Measurements from ENCODE around the gene SYT10. TPM values are rescaled to one million over a fixed set of nuclear protein-coding genes. Genes with fewer than 3 reads are reported as not detected.

The SYT10 gene
- total RNA-seq, 2 experiments from 2014 or later = not detected

- Mint-ChIP-seq H3K9me3 (peaks cover 6% of the 10 kb centered on the region), H3K4me3 (no peak overlapping the region), H3K36me3 (ENCODE audit: low read depth) (no peaks in the 10 kb centered on the region), H3K27me3 (no peaks in the 10 kb centered on the region), H3K27ac (no peak overlapping the region), H3K4me1 (ENCODE audit: low read depth) (no peaks in the 10 kb centered on the region)
- TF ChIP-seq, protein P1, sequence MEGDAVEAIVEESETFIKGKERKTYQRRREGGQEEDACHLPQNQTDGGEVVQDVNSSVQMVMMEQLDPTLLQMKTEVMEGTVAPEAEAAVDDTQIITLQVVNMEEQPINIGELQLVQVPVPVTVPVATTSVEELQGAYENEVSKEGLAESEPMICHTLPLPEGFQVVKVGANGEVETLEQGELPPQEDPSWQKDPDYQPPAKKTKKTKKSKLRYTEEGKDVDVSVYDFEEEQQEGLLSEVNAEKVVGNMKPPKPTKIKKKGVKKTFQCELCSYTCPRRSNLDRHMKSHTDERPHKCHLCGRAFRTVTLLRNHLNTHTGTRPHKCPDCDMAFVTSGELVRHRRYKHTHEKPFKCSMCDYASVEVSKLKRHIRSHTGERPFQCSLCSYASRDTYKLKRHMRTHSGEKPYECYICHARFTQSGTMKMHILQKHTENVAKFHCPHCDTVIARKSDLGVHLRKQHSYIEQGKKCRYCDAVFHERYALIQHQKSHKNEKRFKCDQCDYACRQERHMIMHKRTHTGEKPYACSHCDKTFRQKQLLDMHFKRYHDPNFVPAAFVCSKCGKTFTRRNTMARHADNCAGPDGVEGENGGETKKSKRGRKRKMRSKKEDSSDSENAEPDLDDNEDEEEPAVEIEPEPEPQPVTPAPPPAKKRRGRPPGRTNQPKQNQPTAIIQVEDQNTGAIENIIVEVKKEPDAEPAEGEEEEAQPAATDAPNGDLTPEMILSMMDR (IDR thresholded peaks at IDR 0.05) = no peak
- no peak overlapping the region for H3K27ac ChIP-seq (ENCODE audit: low read depth in 1 of 2, low read length in 2 of 2)
- H3K36me3 ChIP-seq (ENCODE audit: insufficient read depth, low read length) = no peaks in the 10 kb centered on the region
- H3K9me3 ChIP-seq (ENCODE audit: control insufficient read depth in 1 of 2, insufficient read depth in 1 of 2, low read length in 2 of 2) = peaks cover 0 to 3% of the 10 kb centered on the region in 2 experiments
- no peaks in the 10 kb centered on the region for H3K4me1 ChIP-seq (ENCODE audit: insufficient read depth, low read length)
- no peak for DNase-seq
- ATAC-seq (ENCODE audit: poor library complexity) = no peak
- ChIA-PET POLR2A (no interaction called here), CTCF (no interaction called here)
- intact Hi-C loops (cut with DNase I, micrococcal nuclease) = no loop called here
- no peaks in the 10 kb centered on the region for H3K27me3 ChIP-seq (ENCODE audit: control insufficient read depth in 1 of 2, insufficient read depth in 2 of 2, low read length in 2 of 2)
- H3K4me3 ChIP-seq (ENCODE audit: low read length) = no peak overlapping the region
Observed at GRCh38 chr12:33484161-33484560, 44.5 kb upstream of the SYT10 start.

DNA sequence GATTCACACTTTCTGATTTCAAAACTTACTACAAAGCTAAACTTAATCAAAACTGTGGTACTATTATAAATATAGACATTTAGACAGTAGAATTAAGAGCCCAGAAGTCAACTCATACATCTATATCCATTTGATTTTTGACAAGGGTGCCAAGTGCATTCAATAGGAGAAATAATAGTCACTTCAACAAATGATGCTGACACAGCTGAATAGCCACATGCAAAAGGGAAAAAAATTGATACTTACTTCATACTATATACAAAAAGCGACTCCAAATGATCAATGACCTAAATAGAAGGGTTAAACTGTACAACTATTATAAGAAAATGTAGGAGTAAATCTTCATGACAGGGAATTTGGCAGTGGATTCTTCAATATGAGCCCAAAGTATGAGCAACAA is 40.7 kb upstream of the SYT10 start:
- H3K36me3 Mint-ChIP-seq (ENCODE audit: low read depth) = no peaks in the 10 kb centered on the region
- Histone ChIP-seq H3K27ac (ENCODE audit: low read depth in 1 of 2, low read length in 2 of 2) (no peak overlapping the region), H3K9me3 (ENCODE audit: control insufficient read depth in 1 of 2, insufficient read depth in 1 of 2, low read length in 2 of 2) (peaks cover 0 to 6% of the 10 kb centered on the region in 2 experiments), H3K36me3 (ENCODE audit: insufficient read depth, low read length) (no peaks in the 10 kb centered on the region), H3K27me3 (ENCODE audit: control insufficient read depth in 1 of 2, insufficient read depth in 2 of 2, low read length in 2 of 2) (no peaks in the 10 kb centered on the region), H3K4me1 (ENCODE audit: insufficient read depth, low read length) (no peaks in the 10 kb centered on the region), H3K4me3 (ENCODE audit: low read length) (no peak overlapping the region)
- peaks cover 14% of the 10 kb centered on the region for H3K9me3 Mint-ChIP-seq
- no peak overlapping the region for H3K4me3 Mint-ChIP-seq
- intact Hi-C loops (cut with DNase I, micrococcal nuclease) = no loop called here
- ATAC-seq (ENCODE audit: poor library complexity) (no peak), DNase-seq (no peak)
- TF ChIP-seq, protein P1 (IDR thresholded peaks at IDR 0.05) = no peak
- H3K27ac Mint-ChIP-seq = no peak overlapping the region
- CTCF ChIA-PET = no interaction called here
- POLR2A ChIA-PET = no interaction called here
- no peaks in the 10 kb centered on the region for H3K4me1 Mint-ChIP-seq (ENCODE audit: low read depth)
- H3K27me3 Mint-ChIP-seq = no peaks in the 10 kb centered on the region

DNA sequence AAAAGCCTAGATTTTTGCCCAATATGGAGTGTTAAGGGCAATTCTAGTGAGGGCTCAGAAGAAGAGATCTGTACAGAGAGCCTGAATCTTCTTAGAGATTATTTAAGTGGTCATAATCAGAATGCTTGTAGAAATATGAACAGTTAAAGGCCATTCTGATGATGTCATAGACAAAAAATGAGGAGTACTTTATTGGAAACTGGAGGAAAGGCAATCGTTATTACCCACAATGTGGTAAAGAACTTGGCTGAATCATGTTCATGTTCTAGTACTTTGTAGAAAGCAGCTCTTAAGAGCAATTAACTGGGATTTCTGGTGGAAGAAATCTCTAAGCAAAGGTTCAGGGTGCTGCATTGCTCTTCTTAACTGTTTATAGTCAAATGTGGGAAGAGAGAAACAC is 36.4 kb upstream of the SYT10 start:
- Histone ChIP-seq H3K4me1 (ENCODE audit: insufficient read depth, low read length) (no peaks in the 10 kb centered on the region), H3K9me3 (ENCODE audit: control insufficient read depth in 1 of 2, insufficient read depth in 1 of 2, low read length in 2 of 2) (peaks cover 0 to 3% of the 10 kb centered on the region in 2 experiments), H3K36me3 (ENCODE audit: insufficient read depth, low read length) (no peaks in the 10 kb centered on the region), H3K27ac (ENCODE audit: low read depth in 1 of 2, low read length in 2 of 2) (no peak overlapping the region), H3K4me3 (ENCODE audit: low read length) (no peak overlapping the region), H3K27me3 (ENCODE audit: control insufficient read depth in 1 of 2, insufficient read depth in 2 of 2, low read length in 2 of 2) (no peaks in the 10 kb centered on the region)
- ChIA-PET POLR2A (no interaction called here), CTCF (no interaction called here)
- no peak for ATAC-seq (ENCODE audit: poor library complexity)
- TF ChIP-seq, protein P1 (IDR thresholded peaks at IDR 0.05) = no peak
- DNase-seq = no peak
- intact Hi-C loops (cut with DNase I, micrococcal nuclease) = no loop called here
- Mint-ChIP-seq H3K4me1 (ENCODE audit: low read depth) (no peaks in the 10 kb centered on the region), H3K27me3 (no peaks in the 10 kb centered on the region), H3K27ac (no peak overlapping the region), H3K9me3 (peaks cover 13% of the 10 kb centered on the region), H3K4me3 (no peak overlapping the region), H3K36me3 (ENCODE audit: low read depth) (no peaks in the 10 kb centered on the region)
